Fibroblast of the conjunctiva (primary cell): ENCODE measurements around the gene SLC2A5.
"Not testable (repeated sequence)": the region's sequence is repeated elsewhere in the genome, so short reads cannot be mapped to it uniquely, and the experiment has no call there.

Experiments used
- DNase-seq: peaks from one replicate; pipeline ENCODE4 v3.0.0-alpha.2; 2010; ENCODE audit warnings: low read depth

SLC2A5 gene

DNA sequence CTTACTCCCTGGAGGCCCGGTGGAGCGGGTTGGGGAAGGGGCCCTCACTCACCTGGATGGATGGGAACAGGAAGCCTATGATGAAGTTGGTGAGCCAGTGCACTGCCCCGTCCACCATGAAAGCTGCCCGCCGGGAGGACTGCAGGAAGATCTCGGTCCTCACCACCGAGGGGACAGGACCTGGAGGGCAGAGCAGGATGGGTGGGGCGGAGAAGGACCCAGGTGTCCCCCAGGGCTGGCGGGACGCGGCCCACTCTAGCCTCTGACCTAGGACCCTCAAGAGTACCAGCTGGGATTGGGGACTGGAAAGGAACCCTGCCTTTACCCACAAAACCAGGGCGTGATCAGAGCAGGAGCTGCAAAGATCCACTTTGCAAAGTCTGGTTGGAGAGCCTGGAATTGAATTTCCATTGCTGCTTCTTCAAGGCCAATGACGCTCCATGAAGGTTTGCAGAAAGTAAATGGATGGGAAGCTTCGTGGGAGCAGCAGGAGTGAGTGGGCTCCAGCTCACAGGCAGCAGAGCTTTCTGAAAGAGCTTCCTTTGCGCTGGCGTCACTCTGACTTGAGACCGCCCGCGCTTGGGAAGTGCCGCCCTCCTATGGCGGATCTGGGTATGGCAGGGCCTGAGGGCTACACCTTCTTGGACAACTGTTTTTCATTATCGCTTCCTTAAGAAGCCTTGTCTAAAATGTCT, 64.6 kb downstream of the SLC2A5 start:
- peak; percentile 80 for DNase-seq

DNA sequence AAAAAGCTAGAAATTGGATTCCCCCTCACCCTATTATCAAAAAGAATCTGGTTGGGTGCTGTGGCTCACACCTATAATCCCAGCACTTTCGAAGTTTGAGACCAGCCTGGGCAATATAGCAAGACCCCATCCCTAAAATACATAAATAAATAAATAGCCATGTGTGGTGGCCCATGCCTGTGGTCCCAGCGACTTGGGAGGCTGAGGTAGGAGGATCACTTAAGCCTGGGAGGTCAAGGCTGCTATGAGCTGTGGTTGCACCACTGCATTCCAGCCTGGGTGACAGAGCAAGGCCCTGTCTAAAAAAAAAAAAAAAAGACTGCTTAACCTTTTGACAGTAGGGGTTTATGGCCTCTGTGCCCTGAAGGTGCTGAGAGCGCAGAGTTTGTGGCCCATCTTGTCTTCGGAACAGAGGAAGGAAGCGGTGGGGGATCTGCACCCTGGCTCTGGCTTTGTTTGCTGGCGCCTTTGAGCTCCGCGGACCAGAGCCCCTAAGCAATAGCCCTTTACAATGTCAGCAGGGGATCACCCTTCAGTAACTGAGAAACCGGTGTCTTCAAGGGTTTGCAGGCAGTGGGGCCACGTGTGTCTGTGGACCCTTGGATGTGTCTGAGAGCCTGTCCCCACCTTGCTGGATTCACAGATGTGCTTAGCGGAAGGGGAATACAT, 65.3 kb downstream of the SLC2A5 start:
- DNase-seq, result no peak

DNA sequence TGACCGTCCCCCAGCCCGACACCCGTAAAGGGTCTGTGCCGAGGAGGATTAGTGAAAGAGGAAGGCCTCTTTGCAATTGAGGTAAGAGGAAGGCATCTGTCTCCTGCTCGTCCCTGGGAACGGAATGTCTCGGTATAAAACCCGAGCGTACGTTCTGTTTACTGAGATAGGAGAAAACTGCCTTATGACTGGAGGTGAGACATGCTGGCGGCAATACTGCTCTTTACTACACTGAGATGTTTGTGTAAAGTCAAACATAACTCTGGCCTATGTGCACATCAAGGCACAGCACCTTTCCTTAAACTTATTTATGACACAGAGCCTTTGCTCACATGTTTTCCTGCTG, 67.2 kb downstream of the SLC2A5 start:
- not testable (repeated sequence) for DNase-seq

DNA sequence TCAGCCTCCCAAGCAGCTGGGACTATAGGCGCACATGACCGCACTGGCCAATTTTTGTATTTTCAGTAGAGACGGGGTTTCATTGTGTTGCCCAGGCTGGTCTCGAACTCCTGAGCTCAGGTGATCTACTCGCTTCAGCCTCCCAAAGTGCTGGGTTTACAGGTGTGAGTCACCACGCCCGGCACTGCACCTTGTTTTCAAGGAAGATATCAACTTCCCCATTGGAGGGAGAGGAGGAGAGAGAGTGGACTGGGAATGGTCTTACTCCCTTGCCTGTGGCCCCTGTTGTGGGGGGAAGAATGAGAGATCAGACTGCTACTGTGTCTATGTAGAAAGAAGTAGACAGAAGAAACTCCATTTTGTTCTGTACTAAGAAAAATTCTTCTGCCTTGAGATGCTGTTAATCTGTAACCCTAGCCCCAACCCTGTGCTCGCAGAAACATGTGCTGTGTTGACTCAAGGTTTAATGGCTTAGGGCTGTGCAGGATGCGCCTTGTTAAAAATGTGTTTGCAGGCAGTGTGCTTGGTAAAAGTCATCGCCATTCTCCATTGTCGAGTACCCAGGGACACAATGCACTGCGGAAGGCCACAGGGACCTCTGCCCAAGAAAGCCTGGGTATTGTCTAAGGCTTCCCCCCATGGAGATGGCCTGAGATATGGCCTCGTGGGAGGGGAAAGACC, 67.8 kb downstream of the SLC2A5 start:
- not testable (repeated sequence) for DNase-seq

DNA sequence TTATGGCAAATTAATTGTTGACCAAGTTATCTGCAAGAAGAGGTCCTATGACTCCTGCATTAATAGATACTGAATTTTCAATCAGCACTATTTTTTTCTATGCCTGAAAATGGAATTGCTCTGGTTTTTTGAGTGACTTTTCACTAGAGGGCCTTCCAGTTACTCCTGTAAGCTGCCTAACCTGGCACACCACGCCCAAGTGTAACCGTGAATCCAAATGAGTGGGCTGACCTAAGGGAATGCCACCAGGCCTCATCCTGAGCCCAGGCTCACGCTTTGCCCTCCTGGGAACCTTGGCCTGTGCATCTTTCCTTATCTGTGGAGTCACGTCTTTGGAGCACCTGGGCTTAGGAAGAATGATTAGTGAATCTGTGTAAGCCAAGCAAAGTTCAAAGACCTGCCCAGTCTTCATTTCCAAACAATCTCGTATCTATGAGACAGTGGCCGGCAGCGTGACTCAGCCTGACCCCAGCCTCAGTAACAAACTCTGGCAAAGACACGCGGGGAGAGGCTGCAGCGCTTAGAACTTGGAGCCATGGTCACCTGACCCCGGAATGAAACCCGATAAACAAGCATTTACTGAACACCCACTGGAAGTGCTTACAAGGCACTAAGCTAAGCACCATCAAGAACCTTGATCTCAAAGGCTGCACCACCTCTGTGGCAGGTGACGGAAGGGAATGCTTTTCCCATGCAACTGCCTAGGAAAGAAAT, 75.3 kb downstream of the SLC2A5 start:
- DNase-seq, result not testable (repeated sequence)

DNA sequence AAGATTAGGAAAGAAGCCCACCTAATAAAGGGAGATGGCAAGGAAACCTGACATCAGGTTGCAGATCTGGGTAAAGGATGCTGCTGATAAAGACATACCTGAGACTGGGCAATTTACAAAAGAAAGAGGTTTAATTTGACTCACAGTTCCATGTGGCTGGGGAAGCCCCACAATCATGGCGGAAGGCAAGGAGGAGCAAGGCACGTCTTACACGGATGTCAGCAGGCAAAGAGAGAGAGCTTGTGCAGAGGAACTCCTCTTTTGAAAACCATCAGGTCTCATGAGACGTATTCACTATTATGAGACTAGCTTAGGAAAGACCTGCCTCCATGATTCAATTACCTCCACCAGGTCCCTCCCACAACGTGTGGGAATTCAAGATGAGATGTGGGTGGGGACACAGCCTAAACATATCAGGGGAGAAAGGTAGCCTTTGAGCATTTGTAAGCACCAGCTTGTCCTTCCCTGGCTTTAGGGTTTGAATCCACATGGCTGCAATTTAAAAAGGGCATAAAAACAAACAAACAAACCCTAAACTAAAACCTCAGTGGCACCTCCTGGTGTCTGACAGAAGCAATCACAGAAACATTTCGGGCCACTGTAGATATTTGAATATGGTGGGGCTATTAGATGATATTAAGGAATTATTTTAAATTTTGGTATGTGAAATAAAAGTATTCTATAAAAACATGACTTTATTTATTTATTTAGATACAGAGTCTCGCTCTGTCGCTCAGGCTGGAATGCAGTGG, 76.3 kb downstream of the SLC2A5 start:
- no peak for DNase-seq

DNA sequence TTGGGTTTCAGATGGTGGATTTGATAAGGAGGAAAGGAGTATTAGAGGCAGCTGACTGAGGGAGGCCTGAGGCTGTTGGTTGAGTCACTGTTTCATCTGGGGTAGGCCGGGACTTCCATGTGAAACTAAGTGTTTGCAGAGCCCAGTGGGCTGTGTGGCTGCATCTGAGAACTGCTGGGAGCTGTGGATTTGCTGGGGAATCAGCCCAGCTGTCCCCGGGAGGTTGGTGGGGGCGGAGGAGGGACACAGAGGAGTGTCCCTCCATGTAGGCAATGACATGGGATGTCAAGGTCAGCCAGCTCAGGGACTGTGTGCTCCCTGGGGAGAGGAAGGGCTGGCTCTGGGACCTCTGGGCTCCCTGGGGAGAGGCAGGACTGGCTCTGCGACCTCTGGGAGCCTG, 79.6 kb downstream of the SLC2A5 start:
- DNase-seq, result no peak

DNA sequence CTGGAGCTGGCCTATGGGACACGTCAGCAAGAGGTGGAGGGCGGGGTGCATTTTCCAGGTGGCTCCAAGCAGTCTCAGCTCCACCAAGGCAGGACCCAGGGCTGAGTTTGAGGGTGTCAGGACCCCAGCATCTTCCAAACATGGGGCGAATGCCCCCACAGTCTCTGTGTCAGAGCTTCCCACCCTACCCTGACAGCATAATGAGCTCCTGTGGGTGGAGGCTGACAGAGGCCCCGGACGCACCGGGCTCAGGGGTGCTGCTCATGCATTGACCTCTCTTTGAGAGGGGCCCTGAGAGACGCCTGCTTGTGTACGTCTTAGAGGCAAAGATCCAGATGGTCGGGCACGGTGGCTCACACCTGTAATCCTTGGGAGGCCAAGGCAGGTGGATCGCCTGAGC, 80.4 kb downstream of the SLC2A5 start:
- no peak for DNase-seq

DNA sequence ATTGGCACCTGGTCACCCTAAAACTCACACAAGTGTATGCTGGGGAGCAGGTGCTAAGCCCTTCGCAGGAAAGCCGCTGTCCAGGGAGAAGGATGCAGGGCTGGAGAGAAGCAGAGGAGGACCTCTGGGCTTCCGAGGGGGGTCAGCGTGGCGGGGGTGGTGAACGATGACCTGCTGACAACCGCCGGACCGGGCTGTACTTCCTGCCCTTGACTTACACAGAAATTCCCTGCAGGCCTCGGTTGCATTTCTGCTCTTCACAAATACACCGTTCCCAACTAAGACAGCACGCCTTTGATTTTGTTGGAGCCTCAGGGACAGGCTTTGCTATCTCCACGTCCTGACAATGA, 80.8 kb downstream of the SLC2A5 start:
- DNase-seq, result no peak

DNA sequence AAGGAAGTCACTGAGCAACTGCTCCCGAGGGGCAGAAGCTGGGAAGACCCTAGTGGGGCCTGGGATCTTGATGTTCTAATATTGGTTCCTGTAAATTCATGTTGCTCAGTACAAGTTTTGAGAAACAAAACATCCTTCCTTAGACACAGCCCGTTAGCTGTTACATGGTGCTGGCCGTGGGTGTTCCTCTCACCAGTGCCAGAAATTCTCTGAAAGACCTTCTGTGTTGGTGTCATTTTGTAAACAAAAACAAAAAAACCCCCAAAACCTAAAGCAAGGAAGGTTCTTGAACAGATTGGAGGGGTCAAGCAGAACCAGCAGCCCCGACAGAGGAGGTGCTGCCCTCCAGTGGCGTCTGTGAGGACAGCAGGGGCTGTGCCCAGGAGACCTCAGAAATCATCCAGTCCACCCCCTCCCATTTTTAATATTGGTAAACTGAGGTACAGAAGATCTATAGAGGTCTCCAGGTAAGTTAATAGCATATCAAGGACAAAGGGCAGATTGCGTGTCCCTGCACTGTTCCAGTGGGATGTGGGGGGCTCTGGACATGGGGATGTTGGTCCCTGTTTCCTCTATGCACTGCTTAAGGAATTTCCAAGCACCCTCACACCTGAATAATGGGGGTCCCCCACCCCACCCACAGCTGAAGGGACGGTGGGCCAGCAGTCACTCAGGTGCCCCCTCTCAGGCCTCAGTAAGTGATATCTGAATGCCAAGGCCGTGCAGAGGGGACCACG, 81.4 kb downstream of the SLC2A5 start:
- DNase-seq, result no peak

DNA sequence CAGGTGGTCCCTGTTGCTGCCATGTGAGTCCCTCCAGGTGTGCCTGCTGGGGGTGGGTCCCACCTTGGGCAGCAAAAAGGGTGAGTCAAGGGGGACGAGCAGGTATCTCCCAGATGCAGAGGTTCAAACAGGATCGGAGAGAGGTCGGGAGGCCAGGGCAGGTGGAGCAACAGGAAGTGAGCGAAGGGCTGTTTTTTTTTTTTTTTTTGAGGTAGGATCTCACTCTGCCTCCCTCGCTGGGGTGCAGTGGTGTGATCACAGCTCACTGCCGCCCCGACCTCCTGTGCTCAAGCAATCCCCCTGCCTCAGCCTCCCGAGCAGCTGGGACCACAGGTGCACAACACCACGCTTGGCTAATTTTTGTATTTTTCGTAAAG, 82.6 kb downstream of the SLC2A5 start:
- no peak for DNase-seq

DNA sequence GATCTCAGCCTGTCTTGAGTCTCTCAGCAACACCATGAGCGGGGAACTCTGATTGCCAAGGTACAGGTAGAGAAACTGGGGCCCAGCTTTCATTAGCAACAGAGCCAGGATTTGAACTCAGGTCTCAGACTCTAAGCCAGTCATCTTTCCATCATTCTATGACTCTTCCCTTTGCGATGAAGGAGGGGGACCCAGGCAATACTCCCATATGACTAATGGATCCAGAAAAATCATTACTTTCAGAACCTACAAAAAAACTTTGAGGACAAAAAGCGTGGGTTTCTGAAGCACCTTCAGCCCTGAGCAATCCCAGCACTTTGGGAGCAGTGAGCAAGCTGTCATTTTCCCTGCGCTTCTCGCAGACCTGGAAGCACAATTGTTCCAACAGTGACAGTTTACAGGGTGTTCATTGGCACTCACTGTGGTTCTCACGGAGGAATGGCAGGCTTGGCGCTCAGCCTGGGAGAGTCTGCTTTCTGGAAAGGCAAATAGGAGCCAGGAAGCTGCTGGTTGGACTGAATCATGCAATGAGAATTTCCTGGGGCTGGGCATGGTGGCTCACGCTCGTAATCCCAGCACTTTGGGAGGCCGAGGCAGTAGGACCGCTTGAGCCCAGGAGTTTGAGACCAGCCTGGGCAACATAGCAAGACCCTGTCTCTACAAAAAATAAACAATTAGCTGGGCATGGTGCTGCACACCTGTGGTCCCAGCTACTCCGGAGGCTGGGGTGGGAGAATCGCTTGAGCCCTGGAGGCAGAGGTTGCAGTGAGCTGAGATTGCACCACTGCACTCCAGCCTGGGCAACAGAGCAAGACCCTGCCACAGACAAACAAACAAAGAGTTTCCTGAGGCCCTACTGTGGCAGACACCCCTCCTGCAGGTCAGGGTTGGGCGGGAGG, 83.3 kb downstream of the SLC2A5 start:
- DNase-seq, result peak; percentile 67
